HCT116 (cell line): ENCODE results near the gene GPR180.

Experiments used
- FOSL1 ChIP-seq: IDR thresholded peaks from 2 replicates; pipeline ENCODE4 v1.6.1; 2012; ENCODE audit warnings: low read depth
- POLR2A ChIP-seq: IDR thresholded peaks from 2 replicates; pipeline ENCODE4 v1.7.0; 2011; ENCODE audit warnings: borderline replicate concordance; ENCODE audit not compliant: insufficient read depth, insufficient read length; ENCODE audit errors: extremely low read depth
- POLR2AphosphoS5 ChIP-seq: IDR thresholded peaks from 2 replicates; pipeline ENCODE4 v1.6.1; 2011; ENCODE audit warnings: mild to moderate bottlenecking, low read depth, low read length, moderate library complexity
- TF ChIP-seq, protein P1 (sequence below), 3 experiments: fragments of 200-600 bp in 1 of 3; sonication (generic) in 1 of 3; IDR thresholded peaks in 2 of 3; conservative IDR thresholded peaks in 1 of 3; 2 replicates each; pipeline ENCODE4 v1.5.1; 2012 to 2017; ENCODE audit warnings: low read depth in 2 of 3, low read length in 2 of 3, antibody characterized with exemption in 1 of 3, borderline replicate concordance in 1 of 3, control low read depth in 1 of 3, mild to moderate bottlenecking in 1 of 3, mixed read lengths in 1 of 3, mixed run types in 1 of 3, moderate library complexity in 1 of 3; ENCODE audit not compliant: insufficient read depth in 1 of 3
- TF ChIP-seq, protein P2 (sequence below): IDR thresholded peaks from 2 replicates; pipeline ENCODE4 v1.6.1; 2012; ENCODE audit warnings: low read depth

DNA sequence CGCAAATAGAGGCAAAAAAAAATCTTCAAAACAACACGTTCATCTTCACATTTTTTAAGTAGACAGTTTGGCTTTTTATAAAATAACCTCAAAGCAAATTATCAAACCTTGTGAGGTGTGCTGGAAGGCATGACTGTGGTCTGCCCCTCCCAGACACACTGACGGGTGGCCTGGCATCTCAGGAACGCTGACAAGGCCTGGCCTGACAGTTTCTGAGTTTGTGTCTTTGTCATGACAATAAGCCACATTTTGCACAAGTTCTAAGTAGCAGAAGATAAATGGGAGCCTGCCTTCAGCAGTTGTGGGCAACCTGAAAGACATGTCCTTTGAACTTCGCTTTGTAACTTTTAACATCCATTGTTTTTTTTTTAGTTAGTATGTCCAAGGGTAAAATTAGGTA is 72.2 kb downstream of the GPR180 start:
- TF ChIP-seq FOSL1 (no peak), POLR2A (no peak), POLR2AphosphoS5 (no peak)
- TF ChIP-seq, protein P1, sequence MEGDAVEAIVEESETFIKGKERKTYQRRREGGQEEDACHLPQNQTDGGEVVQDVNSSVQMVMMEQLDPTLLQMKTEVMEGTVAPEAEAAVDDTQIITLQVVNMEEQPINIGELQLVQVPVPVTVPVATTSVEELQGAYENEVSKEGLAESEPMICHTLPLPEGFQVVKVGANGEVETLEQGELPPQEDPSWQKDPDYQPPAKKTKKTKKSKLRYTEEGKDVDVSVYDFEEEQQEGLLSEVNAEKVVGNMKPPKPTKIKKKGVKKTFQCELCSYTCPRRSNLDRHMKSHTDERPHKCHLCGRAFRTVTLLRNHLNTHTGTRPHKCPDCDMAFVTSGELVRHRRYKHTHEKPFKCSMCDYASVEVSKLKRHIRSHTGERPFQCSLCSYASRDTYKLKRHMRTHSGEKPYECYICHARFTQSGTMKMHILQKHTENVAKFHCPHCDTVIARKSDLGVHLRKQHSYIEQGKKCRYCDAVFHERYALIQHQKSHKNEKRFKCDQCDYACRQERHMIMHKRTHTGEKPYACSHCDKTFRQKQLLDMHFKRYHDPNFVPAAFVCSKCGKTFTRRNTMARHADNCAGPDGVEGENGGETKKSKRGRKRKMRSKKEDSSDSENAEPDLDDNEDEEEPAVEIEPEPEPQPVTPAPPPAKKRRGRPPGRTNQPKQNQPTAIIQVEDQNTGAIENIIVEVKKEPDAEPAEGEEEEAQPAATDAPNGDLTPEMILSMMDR (IDR thresholded peaks at IDR 0.05 in 2 of 3, conservative IDR thresholded peaks at IDR 0.05 in 1 of 3; ENCODE audit: borderline replicate concordance in 1 of 3, insufficient read depth in 1 of 3, low read depth in 2 of 3, low read length in 2 of 3): no peak
- TF ChIP-seq, protein P2, sequence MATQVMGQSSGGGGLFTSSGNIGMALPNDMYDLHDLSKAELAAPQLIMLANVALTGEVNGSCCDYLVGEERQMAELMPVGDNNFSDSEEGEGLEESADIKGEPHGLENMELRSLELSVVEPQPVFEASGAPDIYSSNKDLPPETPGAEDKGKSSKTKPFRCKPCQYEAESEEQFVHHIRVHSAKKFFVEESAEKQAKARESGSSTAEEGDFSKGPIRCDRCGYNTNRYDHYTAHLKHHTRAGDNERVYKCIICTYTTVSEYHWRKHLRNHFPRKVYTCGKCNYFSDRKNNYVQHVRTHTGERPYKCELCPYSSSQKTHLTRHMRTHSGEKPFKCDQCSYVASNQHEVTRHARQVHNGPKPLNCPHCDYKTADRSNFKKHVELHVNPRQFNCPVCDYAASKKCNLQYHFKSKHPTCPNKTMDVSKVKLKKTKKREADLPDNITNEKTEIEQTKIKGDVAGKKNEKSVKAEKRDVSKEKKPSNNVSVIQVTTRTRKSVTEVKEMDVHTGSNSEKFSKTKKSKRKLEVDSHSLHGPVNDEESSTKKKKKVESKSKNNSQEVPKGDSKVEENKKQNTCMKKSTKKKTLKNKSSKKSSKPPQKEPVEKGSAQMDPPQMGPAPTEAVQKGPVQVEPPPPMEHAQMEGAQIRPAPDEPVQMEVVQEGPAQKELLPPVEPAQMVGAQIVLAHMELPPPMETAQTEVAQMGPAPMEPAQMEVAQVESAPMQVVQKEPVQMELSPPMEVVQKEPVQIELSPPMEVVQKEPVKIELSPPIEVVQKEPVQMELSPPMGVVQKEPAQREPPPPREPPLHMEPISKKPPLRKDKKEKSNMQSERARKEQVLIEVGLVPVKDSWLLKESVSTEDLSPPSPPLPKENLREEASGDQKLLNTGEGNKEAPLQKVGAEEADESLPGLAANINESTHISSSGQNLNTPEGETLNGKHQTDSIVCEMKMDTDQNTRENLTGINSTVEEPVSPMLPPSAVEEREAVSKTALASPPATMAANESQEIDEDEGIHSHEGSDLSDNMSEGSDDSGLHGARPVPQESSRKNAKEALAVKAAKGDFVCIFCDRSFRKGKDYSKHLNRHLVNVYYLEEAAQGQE: no peak
